Uterus (tissue), 4 donors: ENCODE measurements around the gene AVPR2. TPM values are rescaled to one million over a fixed set of nuclear protein-coding genes. Genes with fewer than 3 reads are reported as not detected.

Experiments
- DNase-seq, 2 donors: peaks; one replicate each; pipeline ENCODE4 v3.0.0-alpha.2; 2019 to 2020
- H3K27ac ChIP-seq, 2 donors: fragments of 200-600 bp; sonication (generic); 1 replicate in 1 of 2; 2 replicates in 1 of 2; pipeline ENCODE4 v1.5.1; 2016 to 2018
- H3K27me3 ChIP-seq, 2 donors: fragments of 200-600 bp; sonication (generic); one replicate each; pipeline ENCODE4 v1.5.1; 2018 to 2019; ENCODE audit warnings: control low read depth in 1 of 2
- H3K36me3 ChIP-seq, 2 donors: fragments of 200-600 bp; sonication (generic); one replicate each; pipeline ENCODE4 v1.5.1; 2019; ENCODE audit warnings: control low read depth in 1 of 2
- H3K4me1 ChIP-seq, 2 donors: fragments of 200-600 bp; sonication (generic); one replicate each; pipeline ENCODE4 v1.5.1; 2018 to 2019; ENCODE audit warnings: control low read depth in 1 of 2
- H3K4me3 ChIP-seq, 2 donors: fragments of 200-600 bp; sonication (generic); 1 replicate in 1 of 2; 2 replicates in 1 of 2; pipeline ENCODE4 v1.5.1; 2018 to 2019; ENCODE audit warnings: mild to moderate bottlenecking in 1 of 2
- H3K9me3 ChIP-seq, 2 donors: fragments of 200-600 bp; sonication (generic); one replicate each; pipeline ENCODE4 v1.5.1; 2019; ENCODE audit warnings: control low read depth in 1 of 2
- CTCF ChIP-seq, 4 experiments: fragments of 200-600 bp in 2 of 4; fragments of 450-650 bp in 2 of 4; sonication (generic) in 2 of 4; IDR thresholded peaks; one replicate each; pipeline ENCODE4 v1.5.1; 2016 to 2019; ENCODE audit warnings: antibody characterized with exemption in 4 of 4, mild to moderate bottlenecking in 2 of 4, moderate library complexity in 1 of 4
- POLR2A ChIP-seq, 2 donors: fragments of 450-650 bp; IDR thresholded peaks; one replicate each; pipeline ENCODE4 v1.6.1; 2016; ENCODE audit warnings: antibody characterized with exemption in 2 of 2, mild to moderate bottlenecking in 1 of 2, moderate library complexity in 1 of 2
- intact Hi-C: fragments of 100-400 bp; cut with DNase I; formaldehyde crosslinking; loops from one replicate; pipeline ENCODE4 v1.15.1; 2023; ENCODE audit warnings: low total_unique reads
- total RNA-seq, 4 donors: library from RNA; depleted of rRNA in 3 of 4; stranded (reverse); fragments of >200 nt in 3 of 4; gene quantifications; one replicate each; pipeline versions ENCODE4 v1.1.0 to v1.2.4, GENCODE V29; 2014 to 2023
- donor health status: DM: yes; HTN: yes; CAD: no.

The AVPR2 gene
- total RNA-seq, 4 donors from 2014 or later: 0.35 to 5.2 (median 4.4) TPM; not detected in 1

GRCh38 chrX:153882557-153882956, 21.9 kb upstream of the AVPR2 start:
- no peak for DNase-seq
- intact Hi-C loops: no loop called here
- Histone ChIP-seq H3K4me3 (no peak overlapping the region), H3K27ac (no peak overlapping the region), H3K36me3 (no peaks in the 10 kb centered on the region), H3K27me3 (peaks cover 0 to 35% of the 10 kb centered on the region in 2 donors), H3K9me3 (no peaks in the 10 kb centered on the region), H3K4me1 (peaks cover 0 to 4% of the 10 kb centered on the region in 2 donors)
- TF ChIP-seq CTCF (IDR thresholded peaks at IDR 0.05): no peak
- TF ChIP-seq POLR2A (IDR thresholded peaks at IDR 0.05): no peak

- intact Hi-C loops: no loop called here
- no peak for TF ChIP-seq POLR2A (IDR thresholded peaks at IDR 0.05)
- no peak for TF ChIP-seq CTCF (IDR thresholded peaks at IDR 0.05)
- no peak for DNase-seq
- Histone ChIP-seq H3K27me3 (peaks cover 0 to 35% of the 10 kb centered on the region in 2 donors), H3K9me3 (no peaks in the 10 kb centered on the region), H3K4me3 (no peak overlapping the region), H3K27ac (no peak overlapping the region), H3K4me1 (peaks cover 0 to 4% of the 10 kb centered on the region in 2 donors), H3K36me3 (no peaks in the 10 kb centered on the region)
These were observed 21.2 kb upstream of the AVPR2 start for GRCh38 chrX:153883163-153883843.

DNA sequence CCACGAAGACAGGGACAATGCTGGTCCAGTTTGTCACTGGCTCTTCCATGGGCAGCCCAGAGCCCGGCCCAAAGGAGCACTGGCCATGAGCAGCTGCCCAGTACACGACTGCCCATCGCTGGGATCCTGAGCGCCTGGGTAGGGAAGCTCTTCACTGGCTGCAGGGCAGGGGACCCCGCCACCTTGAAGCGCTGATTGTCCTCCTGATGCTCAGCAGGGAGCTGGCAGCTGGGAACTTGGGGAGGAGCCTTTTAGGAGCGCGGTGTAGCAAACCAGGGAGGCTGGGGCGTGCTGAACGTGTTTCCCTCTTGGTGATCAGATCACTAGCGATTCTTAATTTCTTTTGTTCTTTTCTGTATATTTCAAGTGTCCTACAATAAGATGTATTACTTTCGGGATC, 20.3 kb upstream of the AVPR2 start:
- intact Hi-C loops: no loop called here
- no peak for DNase-seq
- H3K4me3 ChIP-seq: no peak overlapping the region
- TF ChIP-seq POLR2A (IDR thresholded peaks at IDR 0.05) (no peak), CTCF (IDR thresholded peaks at IDR 0.05) (no peak)
- peaks cover 0 to 35% of the 10 kb centered on the region in 2 donors for H3K27me3 ChIP-seq
- H3K9me3 ChIP-seq: no peaks in the 10 kb centered on the region
- H3K27ac ChIP-seq: no peak overlapping the region
- peaks cover 0 to 4% of the 10 kb centered on the region in 2 donors for H3K4me1 ChIP-seq
- H3K36me3 ChIP-seq: no peaks in the 10 kb centered on the region

- H3K27me3 ChIP-seq: peaks cover 0 to 35% of the 10 kb centered on the region in 2 donors
- intact Hi-C loops: no loop called here
- no peaks in the 10 kb centered on the region for H3K36me3 ChIP-seq
- TF ChIP-seq POLR2A (IDR thresholded peaks at IDR 0.05): no peak
- no peak for TF ChIP-seq CTCF (IDR thresholded peaks at IDR 0.05)
- H3K27ac ChIP-seq: no peak overlapping the region
- H3K4me3 ChIP-seq: no peak overlapping the region
- no peaks in the 10 kb centered on the region for H3K9me3 ChIP-seq
- DNase-seq: no peak
- H3K4me1 ChIP-seq: peaks cover 0 to 4% of the 10 kb centered on the region in 2 donors
These were observed 19.9 kb upstream of the AVPR2 start for GRCh38 chrX:153884590-153884989.

- intact Hi-C loops: no loop called here
- TF ChIP-seq POLR2A (IDR thresholded peaks at IDR 0.05) (no peak), CTCF (IDR thresholded peaks at IDR 0.05) (no peak)
- Histone ChIP-seq H3K4me1 (peaks cover 0 to 4% of the 10 kb centered on the region in 2 donors), H3K27ac (no peak overlapping the region), H3K27me3 (peaks cover 0 to 35% of the 10 kb centered on the region in 2 donors), H3K4me3 (no peak overlapping the region), H3K36me3 (no peaks in the 10 kb centered on the region), H3K9me3 (no peaks in the 10 kb centered on the region)
- DNase-seq: no peak
These were observed 19.2 kb upstream of the AVPR2 start for GRCh38 chrX:153885208-153885787.
